ENCODE measurements around the gene OGA.

- TF ChIP-seq POLR2A (IDR thresholded peaks at IDR 0.05; ENCODE audit: control extremely low read depth in 1 of 2, low read depth in 2 of 2, low read length in 2 of 2) (no peak), PHF8 (conservative IDR thresholded peaks at IDR 0.05; ENCODE audit: low read depth, low read length) (no peak), MAX (IDR thresholded peaks at IDR 0.05) (no peak), CTCF (IDR thresholded peaks at IDR 0.05; ENCODE audit: control extremely low read depth in 1 of 3, insufficient read depth in 1 of 3, low read depth in 1 of 3, low read length in 3 of 3) (no peak)
Measured at GRCh38 chr10:101783736-101784118, 34.5 kb downstream of the OGA start.

All from H1 (cell line).